AG09309 (cell line): ENCODE measurements around the gene CDH4.

ENCODE experiments used
- DNase-seq: peaks from one replicate; pipeline ENCODE4 v3.0.0-alpha.2; 2010; ENCODE audit warnings: low read depth
- H3K4me3 ChIP-seq: 2 replicates; pipeline ENCODE4 v1.5.1; 2011; ENCODE audit warnings: mild to moderate bottlenecking, low read depth, low read length, moderate library complexity; ENCODE audit not compliant: control insufficient read depth
- TF ChIP-seq, protein P1 (sequence below): IDR thresholded peaks from 2 replicates; pipeline ENCODE4 v1.5.1; 2011; ENCODE audit warnings: mild to moderate bottlenecking, low read depth, low read length, inconsistent platforms; ENCODE audit not compliant: insufficient read depth, control insufficient read depth; ENCODE audit errors: missing control alignments

Gene CDH4

DNA sequence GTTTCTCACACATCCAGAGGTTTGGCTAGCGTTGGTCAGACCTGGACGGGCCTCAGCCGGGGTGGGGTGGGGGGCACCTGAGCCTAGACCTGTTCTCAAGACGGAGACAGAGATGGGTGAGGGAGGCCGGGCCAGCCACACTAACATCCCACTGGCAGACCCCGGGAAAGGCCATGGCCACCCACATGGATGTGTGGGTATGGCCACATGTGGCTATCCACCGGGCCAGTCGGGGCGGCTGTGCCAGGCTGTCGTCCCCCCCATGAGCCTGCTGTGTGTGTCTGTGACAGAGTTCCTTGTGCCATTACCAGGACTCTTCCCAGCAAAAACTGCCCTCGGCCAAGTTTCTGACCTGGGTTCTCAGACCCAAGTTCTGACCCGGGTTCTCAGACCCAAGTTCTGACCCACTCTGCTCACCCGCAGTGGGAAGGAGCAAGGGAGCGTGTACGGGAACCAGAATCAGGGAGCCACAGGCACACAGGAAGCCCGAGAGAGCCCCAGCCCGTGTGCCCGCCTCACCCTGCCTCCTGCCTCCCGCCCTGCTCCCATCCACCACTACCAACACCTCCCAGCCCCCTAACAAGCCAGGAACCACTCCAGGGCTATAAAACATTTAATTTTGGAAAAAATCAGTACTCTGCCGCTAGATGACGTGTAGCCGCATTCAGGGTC lies 558.1 kb downstream of the CDH4 start:
- DNase-seq = no peak
- TF ChIP-seq, protein P1, sequence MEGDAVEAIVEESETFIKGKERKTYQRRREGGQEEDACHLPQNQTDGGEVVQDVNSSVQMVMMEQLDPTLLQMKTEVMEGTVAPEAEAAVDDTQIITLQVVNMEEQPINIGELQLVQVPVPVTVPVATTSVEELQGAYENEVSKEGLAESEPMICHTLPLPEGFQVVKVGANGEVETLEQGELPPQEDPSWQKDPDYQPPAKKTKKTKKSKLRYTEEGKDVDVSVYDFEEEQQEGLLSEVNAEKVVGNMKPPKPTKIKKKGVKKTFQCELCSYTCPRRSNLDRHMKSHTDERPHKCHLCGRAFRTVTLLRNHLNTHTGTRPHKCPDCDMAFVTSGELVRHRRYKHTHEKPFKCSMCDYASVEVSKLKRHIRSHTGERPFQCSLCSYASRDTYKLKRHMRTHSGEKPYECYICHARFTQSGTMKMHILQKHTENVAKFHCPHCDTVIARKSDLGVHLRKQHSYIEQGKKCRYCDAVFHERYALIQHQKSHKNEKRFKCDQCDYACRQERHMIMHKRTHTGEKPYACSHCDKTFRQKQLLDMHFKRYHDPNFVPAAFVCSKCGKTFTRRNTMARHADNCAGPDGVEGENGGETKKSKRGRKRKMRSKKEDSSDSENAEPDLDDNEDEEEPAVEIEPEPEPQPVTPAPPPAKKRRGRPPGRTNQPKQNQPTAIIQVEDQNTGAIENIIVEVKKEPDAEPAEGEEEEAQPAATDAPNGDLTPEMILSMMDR = no peak
- no peak overlapping the region for H3K4me3 ChIP-seq

DNA sequence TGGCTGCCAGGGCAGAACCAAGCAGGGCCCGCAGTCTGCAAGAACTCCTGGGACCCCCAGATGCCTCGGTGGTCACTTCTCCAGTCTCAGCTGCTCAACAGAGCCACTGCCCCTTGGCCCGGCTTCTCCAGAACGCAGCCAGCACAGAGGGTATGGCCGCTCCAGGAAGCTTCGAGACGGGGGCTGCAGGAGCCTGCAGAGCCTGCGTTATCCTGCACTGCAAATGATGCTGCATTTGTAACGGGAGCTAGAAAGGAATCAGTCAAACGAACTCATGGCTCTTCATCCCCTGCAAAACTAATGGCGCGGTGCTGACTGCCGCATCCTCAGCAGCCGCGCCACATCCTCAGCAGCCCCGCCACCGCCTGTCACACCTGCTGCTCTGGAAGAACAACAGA lies 558.7 kb downstream of the CDH4 start:
- no peak for DNase-seq
- H3K4me3 ChIP-seq = no peak overlapping the region
- TF ChIP-seq, protein P1 = no peak

DNA sequence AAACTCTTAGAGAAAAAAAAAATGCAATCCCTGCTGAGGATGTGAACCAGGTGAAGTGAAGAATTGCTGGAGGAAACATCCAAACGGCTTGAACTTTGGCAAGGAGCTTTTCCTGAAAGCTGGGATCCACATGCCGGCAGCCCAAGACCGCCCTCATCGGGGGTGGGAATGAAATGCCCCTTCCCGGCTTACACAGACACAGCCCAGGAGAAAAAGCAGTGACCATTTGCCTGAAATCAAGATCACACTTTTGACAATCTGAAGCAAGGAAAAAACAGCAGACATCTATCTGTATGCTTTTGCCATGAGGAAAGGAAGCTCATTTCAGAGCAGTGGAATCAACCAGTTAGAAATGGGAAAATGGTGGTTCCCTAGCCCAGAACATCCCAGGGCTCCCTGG lies 559.1 kb downstream of the CDH4 start:
- TF ChIP-seq, protein P1 = no peak
- no peak overlapping the region for H3K4me3 ChIP-seq
- no peak for DNase-seq

DNA sequence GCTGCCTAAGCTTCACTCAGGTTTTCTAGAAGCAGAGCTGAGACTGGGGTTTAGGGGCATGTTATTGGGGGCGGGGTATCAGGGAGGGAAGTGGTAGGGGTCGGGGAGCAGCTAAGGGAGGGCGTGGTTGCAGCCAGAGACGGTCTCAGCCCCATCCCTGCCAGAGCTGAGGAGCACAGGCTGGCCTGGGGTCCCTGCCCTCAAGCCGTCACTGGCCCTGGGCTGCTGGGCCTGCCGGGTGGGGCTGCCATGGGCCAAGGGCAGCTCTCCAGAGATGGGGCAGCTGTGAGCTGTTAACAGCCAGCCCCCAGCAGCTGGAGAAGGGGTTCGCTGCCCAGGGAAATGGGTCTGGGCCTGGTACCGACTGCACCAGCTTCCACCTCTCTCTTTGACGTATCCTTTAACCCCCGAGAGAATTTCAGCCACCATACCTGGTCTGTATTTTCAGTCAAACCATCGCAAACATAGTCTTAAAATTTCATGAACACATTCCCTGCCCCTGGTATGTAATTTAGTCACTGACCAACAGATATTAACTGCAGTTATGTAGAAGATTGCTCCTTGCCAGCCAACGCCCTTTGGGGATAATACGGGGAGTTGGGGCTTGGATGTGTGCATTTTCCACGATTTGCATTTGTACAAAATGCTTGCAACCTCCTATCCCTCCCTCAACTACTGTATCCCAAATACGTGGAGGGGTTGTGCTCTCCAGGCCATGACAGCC lies 560.2 kb downstream of the CDH4 start:
- H3K4me3 ChIP-seq = no peak overlapping the region
- DNase-seq = no peak
- TF ChIP-seq, protein P1 = no peak

DNA sequence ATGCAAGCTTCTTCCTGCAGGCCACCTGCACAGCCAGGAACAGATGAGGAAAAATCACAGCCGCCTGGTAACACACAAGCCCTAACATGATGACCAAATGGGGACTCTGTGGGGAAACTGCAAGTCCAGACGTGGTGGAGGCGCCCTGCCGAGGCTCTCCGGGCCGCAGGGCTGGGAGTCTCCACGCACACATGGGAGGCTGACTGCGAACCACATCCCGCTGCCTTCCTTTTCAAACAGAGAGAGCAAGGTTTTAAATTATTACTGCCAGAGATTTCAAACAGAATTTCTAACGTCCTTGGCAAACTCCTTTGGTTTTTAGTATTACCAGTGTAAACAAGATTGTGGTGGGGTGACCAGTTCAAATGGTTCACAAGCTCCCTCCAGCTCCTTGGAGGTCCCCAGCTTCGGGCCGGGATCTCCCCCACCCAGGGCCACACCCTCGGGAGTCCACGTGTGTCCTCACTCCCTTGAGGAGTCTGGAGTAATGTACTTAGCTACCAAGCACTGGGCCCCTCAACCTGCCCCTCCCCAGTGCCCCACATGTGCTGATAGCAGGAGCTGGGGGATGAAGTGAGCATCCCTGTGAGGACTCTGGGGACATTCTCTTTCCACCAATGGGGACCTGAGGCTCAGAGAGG lies 560.9 kb downstream of the CDH4 start:
- H3K4me3 ChIP-seq = no peak overlapping the region
- no peak for DNase-seq
- TF ChIP-seq, protein P1 = no peak

DNA sequence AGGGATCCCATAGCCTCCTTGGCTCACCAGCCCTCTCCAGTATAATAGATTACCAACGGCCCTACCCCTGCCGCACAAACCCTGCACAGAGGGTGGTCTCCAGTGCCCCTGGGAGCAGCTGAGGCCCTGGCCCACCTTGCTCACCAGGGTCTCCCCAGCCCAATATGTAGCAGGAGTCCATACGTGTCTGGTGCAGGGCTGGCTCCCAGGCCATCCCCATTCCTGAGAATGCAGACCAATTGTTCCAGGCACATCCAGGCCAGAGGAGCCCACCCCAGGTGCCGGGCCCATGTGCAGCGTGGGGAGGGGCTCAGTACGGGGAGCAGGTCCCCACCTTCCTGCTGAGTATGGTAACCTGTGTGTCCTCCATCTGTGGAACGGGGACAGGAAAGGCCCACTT lies 561.7 kb downstream of the CDH4 start:
- TF ChIP-seq, protein P1 = no peak
- DNase-seq = no peak

More for the DNA sequence above, 561.7 kb downstream of the CDH4 start:
- H3K4me3 ChIP-seq = no peak overlapping the region
